HG02981 (cell line): ENCODE measurements around the gene SLC22A17.
"Not testable (repeated sequence)": the region's sequence is repeated elsewhere in the genome, so short reads cannot be mapped to it uniquely, and the experiment has no call there.

ENCODE experiments used
- ATAC-seq: cut with Tn5 transposase; IDR thresholded peaks from one replicate; pipeline ENCODE4 v1.9.1; 2021; ENCODE audit warnings: mild to moderate bottlenecking, moderate library complexity; ENCODE audit not compliant: unreplicated experiment

The SLC22A17 gene

GRCh38 chr14:23345987-23346692 lies 6.5 kb downstream of the SLC22A17 start:
- ATAC-seq: no peak

- no peak for ATAC-seq
Observed at GRCh38 chr14:23344481-23344880, 8.2 kb downstream of the SLC22A17 start.

GRCh38 chr14:23339506-23340268 lies 13.0 kb downstream of the SLC22A17 start:
- ATAC-seq: no peak

GRCh38 chr14:23335623-23336022 lies 17.1 kb downstream of the SLC22A17 start:
- no peak for ATAC-seq

GRCh38 chr14:23327947-23328744 lies 24.5 kb downstream of the SLC22A17 start:
- no peak for ATAC-seq

- ATAC-seq: no peak
Observed at GRCh38 chr14:23326491-23327332, 26.0 kb downstream of the SLC22A17 start.

GRCh38 chr14:23325746-23326145 lies 26.9 kb downstream of the SLC22A17 start:
- ATAC-seq: not testable (repeated sequence)

- no peak for ATAC-seq
Observed at GRCh38 chr14:23324993-23325392, 27.7 kb downstream of the SLC22A17 start.

GRCh38 chr14:23324455-23324846 lies 28.2 kb downstream of the SLC22A17 start:
- no peak for ATAC-seq

- ATAC-seq: no peak
Observed at GRCh38 chr14:23323838-23324454, 28.7 kb downstream of the SLC22A17 start.

- ATAC-seq: no peak
Observed at GRCh38 chr14:23322568-23323517, 29.8 kb downstream of the SLC22A17 start.

- peak; percentile 3 for ATAC-seq
Observed at GRCh38 chr14:23321572-23322547, 30.8 kb downstream of the SLC22A17 start.

- peak; percentile 91 for ATAC-seq
Observed at GRCh38 chr14:23320584-23321571, 31.8 kb downstream of the SLC22A17 start, which contains the start of gene PABPN1. Gene PABPN1 (plus strand): TSS chr14:23321457. CDS start chr14:23321470, 13 bp downstream.

- no peak for ATAC-seq
Observed at GRCh38 chr14:23319746-23320583, 32.7 kb downstream of the SLC22A17 start.

- ATAC-seq: no peak
Observed at GRCh38 chr14:23316300-23316699, 36.4 kb downstream of the SLC22A17 start.

GRCh38 chr14:23310546-23310945 lies 42.1 kb downstream of the SLC22A17 start:
- ATAC-seq: no peak
